Adrenal gland (tissue), 5 donors: Measurements from ENCODE around the gene CHIC2.

Experiments
- CTCF ChIP-seq, 6 experiments: fragments of 450-650 bp in 4 of 6; fragments of 200-600 bp in 2 of 6; sonication (generic) in 1 of 6; IDR thresholded peaks; 1 replicate in 5 of 6; 2 replicates in 1 of 6; pipeline versions ENCODE4 v1.5.1 to v1.8.0; 2016 to 2021; ENCODE audit warnings: antibody characterized with exemption in 6 of 6, mild to moderate bottlenecking in 2 of 6, moderate library complexity in 1 of 6
- POLR2A ChIP-seq, 2 donors: fragments of 450-650 bp; IDR thresholded peaks; one replicate each; pipeline ENCODE4 v1.6.1; 2017; ENCODE audit warnings: antibody characterized with exemption in 2 of 2, mild to moderate bottlenecking in 2 of 2, moderate library complexity in 1 of 2
- donor health status: DM: no; HTN: no; CAD: no.

- TF ChIP-seq CTCF (IDR thresholded peaks at IDR 0.05): no peak
- no peak for TF ChIP-seq POLR2A (IDR thresholded peaks at IDR 0.05)
Observed at GRCh38 chr4:53992785-53993184, 71.6 kb downstream of the CHIC2 start.
